Lung (tissue), 12 donors: ENCODE results near the gene GPR15LG. TPM values are rescaled to one million over a fixed set of nuclear protein-coding genes. Genes with fewer than 3 reads are reported as not detected.

ENCODE experiments used
- ATAC-seq: fragments of 200-7000 bp; cut with Tn5 transposase; one replicate; pipeline ENCODE4 v1.9.1; 2020; ENCODE audit warnings: moderate number of reproducible peaks; ENCODE audit not compliant: insufficient read depth, low FRiP score
- DNase-seq, 3 donors: peaks; one replicate each; pipeline ENCODE4 v3.0.0-alpha.2; 2013 to 2017
- H3K27ac ChIP-seq, 2 donors: one replicate each; pipeline ENCODE4 v1.5.1; 2013; ENCODE audit warnings: mild to moderate bottlenecking in 2 of 2, moderate library complexity in 2 of 2, control low read depth in 1 of 2, inconsistent platforms in 1 of 2, low read depth in 1 of 2, low read length in 1 of 2
- H3K27me3 ChIP-seq, 3 donors: one replicate each; pipeline ENCODE4 v1.5.1; 2013; ENCODE audit warnings: low read length in 2 of 3; ENCODE audit not compliant: control insufficient read depth in 3 of 3, insufficient read depth in 3 of 3
- H3K36me3 ChIP-seq, 4 donors: one replicate each; pipeline ENCODE4 v1.5.1; 2013; ENCODE audit warnings: low read length in 4 of 4, mild to moderate bottlenecking in 1 of 4, moderate library complexity in 1 of 4; ENCODE audit not compliant: control insufficient read depth in 4 of 4, insufficient read depth in 4 of 4
- H3K4me1 ChIP-seq, 5 donors: one replicate each; pipeline ENCODE4 v1.5.1; 2013; ENCODE audit warnings: low read length in 5 of 5, mild to moderate bottlenecking in 2 of 5, moderate library complexity in 1 of 5; ENCODE audit not compliant: control insufficient read depth in 5 of 5, insufficient read depth in 5 of 5
- H3K4me3 ChIP-seq: one replicate; pipeline ENCODE4 v1.5.1; 2013; ENCODE audit warnings: mild to moderate bottlenecking, control low read depth, moderate library complexity
- H3K9ac ChIP-seq, 2 donors: one replicate each; pipeline ENCODE4 v1.5.1; 2013; ENCODE audit warnings: low read length in 2 of 2, control low read depth in 1 of 2; ENCODE audit not compliant: insufficient read depth in 1 of 2
- H3K9me3 ChIP-seq, 4 donors: one replicate each; pipeline ENCODE4 v1.5.1; 2013; ENCODE audit warnings: low read length in 3 of 4, mild to moderate bottlenecking in 1 of 4, moderate library complexity in 1 of 4; ENCODE audit not compliant: control insufficient read depth in 4 of 4, insufficient read depth in 3 of 4
- WGBS, 2 donors: extraction: QIAGEN DNeasy Blood & Tissue Kit; methylation state at CpG; one replicate each; pipeline ENCODE4 v1.1.7; 2013; 5-methylcytosine and 5-hydroxymethylcytosine counted together
- polyA plus RNA-seq, 2 donors: library from polyadenylated mRNA; stranded (reverse); fragments of 200-250 nt; gene quantifications; one replicate each; pipeline ENCODE4 v1.2.1, GENCODE V29; 2013
- total RNA-seq, 2 donors: library from RNA; depleted of rRNA in 1 of 2; stranded (reverse); fragments of >200 nt in 1 of 2; gene quantifications; one replicate each; pipeline ENCODE4 v1.2.1, GENCODE V29; 2014 to 2021
- TF ChIP-seq, protein P1 (sequence below): IDR thresholded peaks from 2 replicates; pipeline ENCODE4 v1.5.1; 2012; ENCODE audit warnings: mild to moderate bottlenecking; ENCODE audit errors: control extremely low read depth, extremely low read depth
- donor health status: control.
- donor health status: control.
- donor health status: Bipolar disorder and iron deficiency.
- donor health status: healthy.
- donor health status: DM: yes; HTN: yes; CAD: no.

GPR15LG gene
- total and polyA plus RNA-seq, 4 donors = 0.47 TPM; not detected in 3

DNA sequence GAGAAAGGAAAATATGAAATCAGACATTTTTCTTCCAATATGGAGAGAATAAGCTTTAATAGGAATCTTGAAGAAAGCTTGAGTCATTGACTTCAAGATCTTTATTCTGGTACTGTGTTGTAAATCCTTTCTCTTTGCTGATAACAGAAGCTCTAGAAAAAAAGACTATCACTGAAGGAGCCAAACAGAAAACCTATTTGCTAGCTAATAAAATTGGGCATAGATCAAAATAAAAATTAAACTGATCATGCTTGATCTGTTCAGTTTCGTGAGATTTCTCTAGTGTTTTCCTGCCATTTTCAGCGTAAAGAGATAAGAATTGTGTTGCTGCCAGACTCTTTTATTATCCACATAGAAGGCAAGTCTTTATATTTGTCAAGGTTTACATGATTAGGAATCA, 35.8 kb upstream of the GPR15LG start:
- Histone ChIP-seq H3K4me1 (peaks cover 0 to 15% (median 6%) of the 10 kb centered on the region in 5 donors), H3K9me3 (no peaks in the 10 kb centered on the region), H3K36me3 (peaks cover 0 to 9% (median 4%) of the 10 kb centered on the region in 4 donors), H3K9ac (no peak overlapping the region), H3K27ac (no peak overlapping the region), H3K27me3 (peaks cover 0 to 4% (median 0%) of the 10 kb centered on the region in 3 donors), H3K4me3 (no peak overlapping the region)
- no peak for ATAC-seq
- TF ChIP-seq, protein P1, sequence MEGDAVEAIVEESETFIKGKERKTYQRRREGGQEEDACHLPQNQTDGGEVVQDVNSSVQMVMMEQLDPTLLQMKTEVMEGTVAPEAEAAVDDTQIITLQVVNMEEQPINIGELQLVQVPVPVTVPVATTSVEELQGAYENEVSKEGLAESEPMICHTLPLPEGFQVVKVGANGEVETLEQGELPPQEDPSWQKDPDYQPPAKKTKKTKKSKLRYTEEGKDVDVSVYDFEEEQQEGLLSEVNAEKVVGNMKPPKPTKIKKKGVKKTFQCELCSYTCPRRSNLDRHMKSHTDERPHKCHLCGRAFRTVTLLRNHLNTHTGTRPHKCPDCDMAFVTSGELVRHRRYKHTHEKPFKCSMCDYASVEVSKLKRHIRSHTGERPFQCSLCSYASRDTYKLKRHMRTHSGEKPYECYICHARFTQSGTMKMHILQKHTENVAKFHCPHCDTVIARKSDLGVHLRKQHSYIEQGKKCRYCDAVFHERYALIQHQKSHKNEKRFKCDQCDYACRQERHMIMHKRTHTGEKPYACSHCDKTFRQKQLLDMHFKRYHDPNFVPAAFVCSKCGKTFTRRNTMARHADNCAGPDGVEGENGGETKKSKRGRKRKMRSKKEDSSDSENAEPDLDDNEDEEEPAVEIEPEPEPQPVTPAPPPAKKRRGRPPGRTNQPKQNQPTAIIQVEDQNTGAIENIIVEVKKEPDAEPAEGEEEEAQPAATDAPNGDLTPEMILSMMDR = no peak
- WGBS, 2 donors = 93 to 98% methylated on average over 2 of the region's 2 CpGs
- no peak for DNase-seq

DNA sequence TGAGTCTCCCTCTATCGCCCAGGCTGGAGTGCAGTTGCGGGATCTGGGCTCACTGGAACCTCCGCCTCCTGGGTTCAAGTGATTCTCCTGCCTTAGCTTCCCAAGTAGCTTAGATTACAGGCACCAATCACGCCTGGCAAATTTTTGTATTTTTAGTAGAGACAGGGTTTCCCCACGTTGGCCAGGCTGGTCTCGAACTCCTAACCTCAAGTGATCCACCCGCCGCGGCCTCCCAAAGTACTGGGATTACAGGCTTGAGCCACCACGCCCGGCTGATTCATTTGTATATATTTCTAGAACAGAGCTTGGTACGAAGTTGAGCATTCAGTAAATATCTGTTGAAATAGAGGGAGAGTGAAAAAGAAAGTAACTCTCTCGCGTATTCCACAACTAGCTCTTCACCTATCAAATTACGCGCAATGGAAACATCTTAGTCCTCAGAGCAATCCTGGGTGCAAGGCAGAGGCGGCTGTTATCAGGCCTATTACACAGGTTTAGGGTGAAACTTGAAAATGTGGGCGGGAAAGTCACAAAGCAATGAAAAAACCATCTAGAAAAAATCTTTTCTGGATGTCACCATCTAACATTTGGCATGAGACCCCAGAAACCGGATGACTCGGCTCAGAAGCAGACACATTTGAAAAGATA, 35.0 kb upstream of the GPR15LG start:
- Histone ChIP-seq H3K27me3 (peaks cover 0 to 4% (median 0%) of the 10 kb centered on the region in 3 donors), H3K27ac (peak overlapping the region; percentile 49 to 55), H3K9ac (peak overlapping the region in 1 of 2 donors; percentile 98), H3K4me3 (no peak overlapping the region), H3K36me3 (peaks cover 0 to 17% (median 6%) of the 10 kb centered on the region in 4 donors), H3K4me1 (peaks cover 0 to 15% (median 6%) of the 10 kb centered on the region in 5 donors), H3K9me3 (no peaks in the 10 kb centered on the region)
- 71 to 79% methylated on average over 20 of the region's 20 CpGs for WGBS, 2 donors
- DNase-seq = no peak
- TF ChIP-seq, protein P1 = no peak
- ATAC-seq = no peak

DNA sequence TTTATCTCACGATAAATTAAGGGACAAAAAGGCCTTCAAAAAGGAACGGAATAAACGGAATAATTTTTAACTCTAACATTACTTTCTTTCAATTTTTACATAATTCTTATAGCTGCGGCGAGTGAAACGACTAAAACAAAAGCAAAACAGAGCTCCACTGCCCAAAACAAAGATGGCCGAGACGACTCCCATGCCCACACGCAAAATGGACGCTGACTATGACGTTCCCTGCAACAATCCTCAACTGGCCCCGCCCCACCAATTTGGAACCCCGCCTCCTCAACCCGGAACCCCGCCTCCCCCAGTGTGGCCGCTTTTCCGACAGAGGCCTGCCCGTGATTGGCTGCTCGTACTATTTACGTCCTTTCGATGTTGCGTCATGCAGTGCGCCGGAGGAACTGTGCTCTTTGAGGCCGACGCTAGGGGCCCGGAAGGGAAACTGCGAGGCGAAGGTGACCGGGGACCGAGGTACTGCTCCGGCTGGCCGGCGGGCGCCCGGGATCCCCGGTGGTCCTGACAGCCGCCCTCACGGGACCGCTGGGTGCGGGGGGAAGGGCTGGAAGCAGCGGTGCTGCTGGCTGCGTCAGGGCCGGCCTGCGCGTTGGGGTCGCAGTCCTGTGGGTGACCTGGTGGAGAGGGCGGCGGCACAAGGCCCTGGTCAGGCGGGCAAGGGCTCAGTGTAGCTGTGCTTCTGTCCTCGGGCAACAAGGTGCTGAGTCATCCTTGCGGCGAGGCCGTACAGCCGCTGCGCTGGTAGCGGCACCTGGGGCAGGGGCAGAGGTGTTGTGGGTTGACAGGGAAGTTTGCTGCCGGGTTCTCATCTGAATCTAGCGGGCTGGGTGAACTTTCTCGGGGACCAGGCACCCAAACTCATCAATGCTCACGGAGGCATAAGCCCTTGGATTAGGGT, 34.2 kb upstream of the GPR15LG start, which contains the start of gene GHITM:
Gene GHITM (plus strand): TSS at position 384 of the 910 bp plus-strand sequence. CDS start 1,992 bp downstream, outside the sequence.
- H3K27ac ChIP-seq = peak within 1 kb of the TSS; percentile 97 to 99
- peaks cover 0 to 4% (median 0%) of the 10 kb centered on the region in 3 donors for H3K27me3 ChIP-seq
- TF ChIP-seq, protein P1 = peak; percentile 18
- WGBS, 2 donors = 0% methylated on average over 58 to 61 of the region's 61 CpGs
- DNase-seq (peak; percentile 100), ATAC-seq (peak; percentile 97)
- peak within 1 kb of the TSS; percentile 87 for H3K4me3 ChIP-seq
- peaks cover 4 to 22% (median 12%) of the 10 kb centered on the region in 4 donors for H3K36me3 ChIP-seq
- H3K9me3 ChIP-seq = no peaks in the 10 kb centered on the region
- peaks cover 0 to 15% (median 6%) of the 10 kb centered on the region in 5 donors for H3K4me1 ChIP-seq
- H3K9ac ChIP-seq = peak within 1 kb of the TSS; percentile 98 to 99
